Activated naive CD8-positive, alpha-beta T cell treated with anti-CD3 and anti-CD28 coated beads, Interleukin-2, amount 50 U/mL, for 24 hours (primary cell): ENCODE measurements around the gene TPI1.

ENCODE experiments used
- ATAC-seq: fragments of 150-1000 bp; cut with Tn5 transposase; one replicate; pipeline ENCODE4 v1.10.0; 2021
- DNase-seq: peaks from one replicate; pipeline ENCODE4 v3.0.0; 2021
- H3K27ac Mint-ChIP-seq: one replicate; pipeline ENCODE4 v1.8.0; 2021; ENCODE audit warnings: mild to moderate bottlenecking, mixed read lengths
- H3K27me3 Mint-ChIP-seq: one replicate; pipeline ENCODE4 v1.8.0; 2021; ENCODE audit warnings: mixed read lengths
- H3K36me3 Mint-ChIP-seq: one replicate; pipeline ENCODE4 v1.8.0; 2021; ENCODE audit warnings: low read depth, mixed read lengths
- H3K4me1 Mint-ChIP-seq: one replicate; pipeline ENCODE4 v1.8.0; 2021; ENCODE audit warnings: mixed read lengths
- H3K4me3 Mint-ChIP-seq: one replicate; pipeline ENCODE4 v1.8.0; 2021; ENCODE audit warnings: mild to moderate bottlenecking, moderate library complexity, mixed read lengths
- H3K9me3 Mint-ChIP-seq: one replicate; pipeline ENCODE4 v1.8.0; 2021; ENCODE audit warnings: mixed read lengths

The TPI1 gene

DNA sequence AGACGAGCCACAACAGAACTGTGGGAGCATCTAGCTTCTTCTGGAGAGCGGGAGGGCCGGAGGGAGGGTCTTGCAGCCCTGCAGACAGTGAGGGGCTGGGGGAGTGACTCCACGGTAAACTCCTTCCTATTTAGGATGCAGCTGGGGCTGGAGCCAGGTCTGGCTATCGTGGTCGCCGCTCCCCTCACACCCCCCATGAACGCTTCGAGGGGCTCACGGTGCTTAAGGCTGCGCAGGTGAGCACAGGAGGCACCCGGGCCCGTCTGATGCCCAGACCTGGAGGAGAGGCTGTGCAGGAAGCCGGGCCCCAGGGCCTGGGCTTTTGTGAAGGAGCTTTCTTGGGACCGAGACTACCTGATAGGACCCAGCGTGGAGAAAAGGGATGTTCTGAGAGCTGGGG, 30.5 kb upstream of the TPI1 start:
- ATAC-seq (no peak), DNase-seq (no peak)
- H3K27ac Mint-ChIP-seq, result no peak overlapping the region
- no peaks in the 10 kb centered on the region for H3K9me3 Mint-ChIP-seq
- H3K4me3 Mint-ChIP-seq, result no peak overlapping the region
- peaks cover 6% of the 10 kb centered on the region for H3K4me1 Mint-ChIP-seq
- H3K27me3 Mint-ChIP-seq, result no peaks in the 10 kb centered on the region
- H3K36me3 Mint-ChIP-seq, result no peaks in the 10 kb centered on the region

DNA sequence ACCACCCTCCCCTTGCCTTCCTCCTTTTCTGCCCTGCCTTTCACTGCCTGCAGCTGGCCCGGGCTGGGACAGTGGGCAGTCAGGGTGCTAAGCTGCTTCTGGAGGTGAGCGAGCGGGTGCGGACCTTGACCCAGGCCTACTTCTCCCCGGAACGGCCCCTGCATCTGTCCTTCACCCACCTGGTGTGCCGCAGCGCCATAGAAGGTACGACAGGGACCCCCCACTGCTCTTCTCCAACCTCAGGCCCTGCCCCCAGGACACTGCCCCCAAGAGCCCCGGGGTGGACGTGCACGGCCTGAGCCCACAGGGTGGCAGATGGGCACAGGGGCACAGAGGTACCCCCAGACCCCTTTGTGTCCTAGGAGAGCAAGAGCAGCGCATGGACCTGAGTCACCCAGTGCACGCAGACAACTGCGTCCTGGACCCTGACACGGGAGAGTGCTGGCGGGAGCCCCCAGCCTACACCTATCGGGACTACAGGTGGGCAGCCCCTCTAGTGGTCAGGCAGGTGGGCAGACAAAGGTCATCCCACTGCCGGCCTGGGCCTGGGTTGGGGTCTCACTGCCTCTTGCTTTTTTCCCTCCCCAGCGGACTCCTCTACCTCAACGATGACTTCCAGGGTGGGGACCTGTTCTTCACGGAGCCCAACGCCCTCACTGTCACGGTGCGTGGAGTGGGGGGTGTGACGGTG, 29.8 kb upstream of the TPI1 start:
- ATAC-seq (no peak), DNase-seq (no peak)
- no peak overlapping the region for H3K4me3 Mint-ChIP-seq
- no peak overlapping the region for H3K27ac Mint-ChIP-seq
- no peaks in the 10 kb centered on the region for H3K27me3 Mint-ChIP-seq
- H3K4me1 Mint-ChIP-seq, result peaks cover 6% of the 10 kb centered on the region
- H3K9me3 Mint-ChIP-seq, result no peaks in the 10 kb centered on the region
- H3K36me3 Mint-ChIP-seq, result no peaks in the 10 kb centered on the region

DNA sequence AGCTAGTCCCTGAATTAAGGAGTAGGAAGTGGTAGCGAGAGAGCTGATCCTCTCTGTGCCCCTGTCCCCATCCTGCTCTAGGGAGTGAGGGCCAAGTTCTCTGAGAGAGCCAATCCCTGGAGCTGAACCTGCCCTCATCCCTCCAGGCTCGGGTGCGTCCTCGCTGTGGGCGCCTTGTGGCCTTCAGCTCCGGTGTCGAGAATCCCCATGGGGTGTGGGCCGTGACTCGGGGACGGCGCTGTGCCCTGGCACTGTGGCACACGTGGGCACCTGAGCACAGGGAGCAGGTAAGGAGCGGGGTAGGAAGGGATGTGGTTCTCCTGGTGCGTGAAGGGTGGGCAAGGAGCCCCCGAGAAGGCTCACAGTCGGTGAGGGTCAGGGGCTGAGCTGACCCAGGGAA, 28.5 kb upstream of the TPI1 start:
- DNase-seq (no peak), ATAC-seq (no peak)
- Mint-ChIP-seq H3K36me3 (no peaks in the 10 kb centered on the region), H3K27ac (no peak overlapping the region), H3K4me1 (peaks cover 6% of the 10 kb centered on the region), H3K4me3 (no peak overlapping the region), H3K9me3 (no peaks in the 10 kb centered on the region), H3K27me3 (no peaks in the 10 kb centered on the region)

DNA sequence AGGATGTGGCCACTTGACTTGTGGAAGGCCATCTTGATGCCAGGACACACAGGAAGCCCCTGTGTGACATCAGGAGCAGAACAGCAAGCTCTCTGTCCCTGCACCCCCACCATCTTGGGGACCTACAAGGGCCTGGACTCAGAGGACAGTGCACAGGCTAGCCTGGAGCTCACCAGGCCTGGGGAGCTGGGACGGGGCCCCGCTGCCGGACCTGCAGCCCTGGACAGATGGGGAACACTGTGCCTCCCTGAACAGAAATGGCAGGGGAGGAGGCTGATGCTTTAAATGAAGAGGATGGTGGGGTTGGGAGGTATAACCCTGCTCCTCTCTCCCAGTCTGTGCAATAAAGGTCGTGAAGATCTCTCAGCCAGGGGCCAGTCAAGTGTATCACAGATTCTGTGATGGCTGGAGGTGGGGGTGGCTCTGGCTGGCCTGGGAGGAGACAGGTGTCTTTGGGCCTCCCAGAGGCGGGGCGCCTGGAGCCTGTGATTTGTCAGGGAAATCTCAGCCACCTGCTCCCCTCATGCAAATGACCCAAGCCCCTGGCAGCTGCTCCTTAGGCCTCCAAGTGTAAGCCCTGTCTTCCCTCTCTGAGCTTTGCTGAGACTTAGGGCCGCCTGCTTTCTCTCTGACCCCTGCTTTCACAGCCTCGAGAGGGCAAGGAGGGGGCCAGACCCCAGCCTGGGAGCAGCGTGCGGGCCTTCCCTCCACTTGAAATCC, 27.7 kb upstream of the TPI1 start:
- peaks cover 3% of the 10 kb centered on the region for H3K4me1 Mint-ChIP-seq
- no peaks in the 10 kb centered on the region for H3K36me3 Mint-ChIP-seq
- H3K4me3 Mint-ChIP-seq, result no peak overlapping the region
- H3K9me3 Mint-ChIP-seq, result no peaks in the 10 kb centered on the region
- no peak for DNase-seq
- no peak for ATAC-seq
- H3K27me3 Mint-ChIP-seq, result no peaks in the 10 kb centered on the region
- H3K27ac Mint-ChIP-seq, result no peak overlapping the region

DNA sequence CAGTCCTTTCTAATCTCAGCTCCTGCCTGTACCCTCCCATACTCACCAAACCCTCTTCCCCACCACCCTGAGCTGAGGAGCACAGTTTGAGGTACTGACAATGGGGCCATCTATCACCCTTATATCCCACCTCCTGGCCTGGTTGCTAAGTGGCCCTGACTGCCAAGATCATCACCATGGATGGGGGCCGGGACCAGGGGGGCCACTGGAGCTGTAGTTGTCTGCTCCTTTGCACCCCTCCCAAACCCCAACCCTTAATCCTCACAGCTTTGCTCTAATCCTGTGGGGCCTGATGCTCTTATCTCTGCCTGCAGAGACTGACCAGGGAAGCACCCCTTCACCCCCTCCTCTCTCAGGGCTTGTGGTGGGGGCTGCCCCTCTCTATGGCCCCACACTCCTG, 27.0 kb upstream of the TPI1 start:
- no peak for ATAC-seq
- Mint-ChIP-seq H3K9me3 (no peaks in the 10 kb centered on the region), H3K27me3 (no peaks in the 10 kb centered on the region), H3K27ac (no peak overlapping the region), H3K4me1 (no peaks in the 10 kb centered on the region), H3K4me3 (no peak overlapping the region), H3K36me3 (no peaks in the 10 kb centered on the region)
- DNase-seq, result no peak

DNA sequence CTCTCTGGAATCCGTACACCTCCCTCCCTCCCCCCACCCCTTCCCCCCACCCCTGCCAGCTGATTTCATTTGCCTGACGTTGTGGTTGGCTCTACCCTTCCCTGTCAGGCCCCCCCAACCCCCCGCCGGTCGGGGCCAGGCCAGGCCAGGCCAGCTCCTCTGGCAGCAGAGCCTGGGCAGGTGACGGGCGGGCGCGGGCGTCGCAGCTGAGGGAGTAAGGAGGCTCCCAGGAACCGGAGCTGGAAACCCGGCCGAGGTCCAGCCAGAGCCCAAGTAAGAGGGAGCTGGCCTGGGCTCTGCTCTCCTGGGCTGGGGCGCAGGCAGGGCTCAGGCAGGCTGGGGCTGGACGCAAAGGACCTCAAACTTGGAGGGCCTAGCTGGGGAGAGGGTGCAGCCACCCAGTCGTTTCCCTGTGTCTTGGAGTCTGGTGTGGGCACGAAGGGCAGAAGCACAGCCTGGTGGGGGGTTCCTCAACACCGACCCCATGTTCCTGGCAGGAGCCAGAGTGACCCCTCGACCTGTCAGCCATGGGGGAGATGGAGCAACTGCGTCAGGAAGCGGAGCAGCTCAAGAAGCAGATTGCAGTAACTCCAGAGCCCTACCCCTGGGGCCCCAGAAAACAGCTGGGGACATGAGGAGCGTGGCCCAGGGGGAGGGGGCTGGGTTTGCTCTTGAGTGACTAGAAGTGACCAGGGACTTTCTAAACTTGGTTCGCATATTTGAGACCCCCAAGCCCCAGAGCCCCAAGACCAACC, 26.4 kb upstream of the TPI1 start, which contains the start of gene GNB3:
TSS of gene GNB3 (plus strand) at position 165 of the 755 bp plus-strand sequence. CDS start at position 528, 363 bp downstream.
- Mint-ChIP-seq H3K9me3 (no peaks in the 10 kb centered on the region), H3K4me3 (no peak within 1 kb of the TSS), H3K27me3 (no peaks in the 10 kb centered on the region), H3K4me1 (no peaks in the 10 kb centered on the region), H3K27ac (no peak within 1 kb of the TSS), H3K36me3 (no peaks in the 10 kb centered on the region)
- ATAC-seq, result no peak
- DNase-seq, result no peak

DNA sequence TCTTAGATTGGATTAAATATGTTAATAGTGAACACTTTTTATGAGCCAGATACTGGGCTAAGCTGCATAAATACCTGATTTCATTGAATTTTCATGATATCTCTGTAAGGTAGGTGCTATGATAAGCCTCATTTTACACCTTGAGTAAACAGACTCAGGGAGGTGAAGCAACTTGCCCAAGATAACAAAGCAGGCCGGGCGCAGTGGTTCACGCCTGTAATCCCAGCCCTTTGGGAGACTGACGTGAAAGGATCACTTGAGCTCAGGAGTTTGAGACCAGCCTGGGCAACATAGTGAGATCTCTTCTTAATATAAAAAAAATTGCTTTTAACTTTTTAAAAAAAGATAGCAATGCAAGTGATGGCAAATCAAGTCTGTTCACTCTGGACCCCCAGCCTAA, 25.3 kb upstream of the TPI1 start:
- no peaks in the 10 kb centered on the region for H3K36me3 Mint-ChIP-seq
- H3K4me1 Mint-ChIP-seq, result no peaks in the 10 kb centered on the region
- H3K9me3 Mint-ChIP-seq, result no peaks in the 10 kb centered on the region
- DNase-seq, result no peak
- no peaks in the 10 kb centered on the region for H3K27me3 Mint-ChIP-seq
- no peak overlapping the region for H3K27ac Mint-ChIP-seq
- H3K4me3 Mint-ChIP-seq, result no peak overlapping the region
- no peak for ATAC-seq

DNA sequence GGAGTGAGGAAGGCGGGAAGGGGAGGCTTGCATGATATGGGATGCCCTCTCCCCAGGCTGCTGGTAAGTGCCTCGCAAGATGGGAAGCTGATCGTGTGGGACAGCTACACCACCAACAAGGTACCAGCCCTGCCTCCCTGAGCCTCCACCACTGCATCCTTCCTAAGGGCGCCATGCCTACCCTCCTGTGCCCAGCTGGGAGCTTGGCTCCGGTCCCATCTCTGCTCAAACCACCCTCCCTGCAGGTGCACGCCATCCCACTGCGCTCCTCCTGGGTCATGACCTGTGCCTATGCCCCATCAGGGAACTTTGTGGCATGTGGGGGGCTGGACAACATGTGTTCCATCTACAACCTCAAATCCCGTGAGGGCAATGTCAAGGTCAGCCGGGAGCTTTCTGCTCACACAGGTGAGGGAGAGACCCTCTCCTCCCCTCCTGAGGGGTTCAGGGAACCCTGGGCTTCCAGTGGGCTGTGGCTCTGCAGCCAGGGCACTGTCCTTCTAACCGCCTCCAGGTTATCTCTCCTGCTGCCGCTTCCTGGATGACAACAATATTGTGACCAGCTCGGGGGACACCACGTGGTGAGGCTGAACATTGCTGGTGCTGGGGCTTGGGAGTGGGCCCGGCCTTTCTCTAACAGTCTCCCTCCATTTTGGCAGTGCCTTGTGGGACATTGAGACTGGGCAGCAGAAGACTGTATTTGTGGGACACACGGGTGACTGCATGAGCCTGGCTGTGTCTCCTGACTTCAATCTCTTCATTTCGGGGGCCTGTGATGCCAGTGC, 24.0 kb upstream of the TPI1 start:
- Mint-ChIP-seq H3K27me3 (no peaks in the 10 kb centered on the region), H3K27ac (no peak overlapping the region), H3K4me1 (peaks cover 2% of the 10 kb centered on the region), H3K9me3 (no peaks in the 10 kb centered on the region), H3K36me3 (peaks cover 9% of the 10 kb centered on the region), H3K4me3 (no peak overlapping the region)
- ATAC-seq, result peak; percentile 16
- DNase-seq, result no peak

DNA sequence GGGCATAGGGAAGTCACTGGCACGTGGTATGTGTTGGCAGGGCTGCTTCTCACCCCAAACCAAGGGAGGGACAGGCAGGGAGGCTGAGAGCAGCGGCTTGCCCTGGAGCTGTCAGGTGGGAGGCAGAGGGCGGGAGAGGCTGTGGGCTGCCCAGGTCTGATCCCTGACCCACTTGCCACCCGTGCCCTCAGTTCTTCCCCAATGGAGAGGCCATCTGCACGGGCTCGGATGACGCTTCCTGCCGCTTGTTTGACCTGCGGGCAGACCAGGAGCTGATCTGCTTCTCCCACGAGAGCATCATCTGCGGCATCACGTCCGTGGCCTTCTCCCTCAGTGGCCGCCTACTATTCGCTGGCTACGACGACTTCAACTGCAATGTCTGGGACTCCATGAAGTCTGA, 21.9 kb upstream of the TPI1 start:
- no peak overlapping the region for H3K27ac Mint-ChIP-seq
- ATAC-seq, result no peak
- H3K4me1 Mint-ChIP-seq, result peaks cover 15% of the 10 kb centered on the region
- peaks cover 20% of the 10 kb centered on the region for H3K36me3 Mint-ChIP-seq
- H3K9me3 Mint-ChIP-seq, result no peaks in the 10 kb centered on the region
- no peak overlapping the region for H3K4me3 Mint-ChIP-seq
- no peak for DNase-seq
- no peaks in the 10 kb centered on the region for H3K27me3 Mint-ChIP-seq

DNA sequence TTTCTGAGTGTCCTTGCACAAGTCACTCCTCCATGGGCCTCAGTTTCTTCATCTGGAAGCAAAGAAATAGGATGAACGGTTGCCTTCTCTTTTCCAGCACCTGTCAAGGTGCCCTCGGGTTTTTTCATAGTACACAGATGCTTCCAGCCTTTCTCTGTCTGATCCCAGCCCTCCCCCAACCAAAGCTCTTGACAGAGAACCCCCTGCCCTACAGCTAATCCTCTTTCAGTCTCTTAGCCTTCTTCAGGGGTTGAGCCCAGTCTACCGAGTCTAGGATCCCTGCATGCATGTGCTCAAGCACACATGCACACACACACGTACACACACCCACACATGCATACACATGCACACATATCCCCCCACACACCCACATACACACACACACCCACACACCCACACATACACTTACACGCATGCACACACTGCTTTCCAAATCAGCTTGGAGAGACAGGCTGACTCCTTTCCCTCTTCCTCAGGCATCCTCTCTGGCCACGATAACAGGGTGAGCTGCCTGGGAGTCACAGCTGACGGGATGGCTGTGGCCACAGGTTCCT, 20.9 kb upstream of the TPI1 start:
- Mint-ChIP-seq H3K27ac (no peak overlapping the region), H3K9me3 (no peaks in the 10 kb centered on the region), H3K4me3 (no peak overlapping the region), H3K36me3 (peaks cover 23% of the 10 kb centered on the region), H3K27me3 (no peaks in the 10 kb centered on the region), H3K4me1 (peaks cover 20% of the 10 kb centered on the region)
- ATAC-seq (no peak), DNase-seq (no peak)

DNA sequence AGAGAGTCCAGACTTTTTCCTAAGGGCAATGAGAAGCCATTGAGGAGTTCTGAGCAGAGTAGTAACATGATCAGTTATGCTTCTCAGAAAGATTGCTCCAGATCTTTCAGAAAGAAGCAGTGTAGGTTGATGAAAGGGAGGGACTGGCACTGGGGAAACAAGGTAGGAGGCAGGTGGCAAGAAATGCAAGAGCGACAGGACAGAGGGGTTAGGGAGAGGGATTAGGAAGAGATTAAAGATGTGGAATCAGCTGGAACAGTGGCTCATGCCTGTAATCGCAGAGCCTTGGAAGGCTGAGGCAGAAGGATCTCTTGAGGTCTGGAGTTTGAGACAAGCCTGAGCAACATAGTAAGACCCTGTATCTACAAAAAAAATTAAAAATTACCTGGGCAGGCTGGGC, 19.7 kb upstream of the TPI1 start:
- H3K27ac Mint-ChIP-seq, result no peak overlapping the region
- no peak overlapping the region for H3K4me3 Mint-ChIP-seq

DNA sequence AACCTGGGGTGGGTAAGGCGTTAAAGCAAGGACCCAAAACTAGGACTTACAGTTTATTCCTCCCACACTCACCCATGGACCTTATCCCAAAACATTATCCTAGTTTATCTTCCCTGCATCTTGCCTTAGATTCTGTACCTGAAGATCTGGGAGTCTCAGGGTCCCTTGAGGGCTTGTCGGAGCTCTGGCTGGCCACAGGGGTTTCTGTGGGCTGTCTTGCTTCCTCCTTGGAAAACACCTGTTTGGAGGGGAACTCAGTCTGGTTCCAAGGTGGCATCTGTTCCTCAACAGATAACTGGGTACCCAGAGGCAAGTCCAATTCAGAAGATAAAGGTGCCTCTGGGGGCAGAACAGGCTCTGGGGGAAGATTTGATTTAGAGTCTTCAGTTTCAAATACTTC, 17.9 kb upstream of the TPI1 start:
- Mint-ChIP-seq H3K4me1 (peaks cover 36% of the 10 kb centered on the region), H3K27ac (no peak overlapping the region), H3K9me3 (no peaks in the 10 kb centered on the region), H3K27me3 (no peaks in the 10 kb centered on the region), H3K36me3 (peaks cover 31% of the 10 kb centered on the region), H3K4me3 (peak overlapping the region; percentile 89)
- ATAC-seq (no peak), DNase-seq (no peak)

More for the DNA sequence above, 19.7 kb upstream of the TPI1 start:
- Mint-ChIP-seq H3K9me3 (no peaks in the 10 kb centered on the region), H3K4me1 (peaks cover 20% of the 10 kb centered on the region), H3K27me3 (no peaks in the 10 kb centered on the region), H3K36me3 (peaks cover 23% of the 10 kb centered on the region)
- ATAC-seq (no peak), DNase-seq (no peak)

DNA sequence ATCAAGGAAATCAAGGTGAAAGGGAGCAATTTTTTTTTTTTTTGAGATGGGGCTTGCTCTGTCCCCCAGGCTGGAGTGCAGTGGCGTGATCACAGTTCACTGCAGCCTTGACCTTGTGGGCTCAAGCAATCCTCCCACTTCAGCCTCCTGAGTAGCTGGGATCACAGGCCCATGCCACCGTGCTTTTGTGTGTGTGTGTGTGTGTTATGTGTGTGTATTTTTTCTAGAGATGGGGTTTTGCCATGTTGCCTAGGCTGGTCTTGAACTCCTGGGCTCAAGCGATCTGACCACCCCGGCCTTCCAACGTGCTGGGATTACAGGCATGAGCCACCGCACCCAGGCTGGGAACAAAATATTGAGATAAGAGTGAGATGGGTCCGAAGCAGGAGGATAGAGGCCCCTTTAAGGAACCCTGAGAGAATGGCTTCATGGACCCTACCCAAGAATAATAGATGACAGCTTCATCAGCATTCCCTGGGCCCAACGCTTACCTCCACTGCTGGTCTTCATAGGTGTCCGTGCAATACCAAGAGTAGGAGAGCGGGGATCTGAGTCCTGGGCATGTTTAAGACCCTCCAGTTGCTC, 17.3 kb upstream of the TPI1 start:
- H3K36me3 Mint-ChIP-seq, result peaks cover 31% of the 10 kb centered on the region
- peaks cover 42% of the 10 kb centered on the region for H3K4me1 Mint-ChIP-seq
- no peak overlapping the region for H3K27ac Mint-ChIP-seq
- no peak for DNase-seq
- H3K9me3 Mint-ChIP-seq, result no peaks in the 10 kb centered on the region
- ATAC-seq, result no peak
- H3K27me3 Mint-ChIP-seq, result no peaks in the 10 kb centered on the region
- peak overlapping the region; percentile 89 for H3K4me3 Mint-ChIP-seq

DNA sequence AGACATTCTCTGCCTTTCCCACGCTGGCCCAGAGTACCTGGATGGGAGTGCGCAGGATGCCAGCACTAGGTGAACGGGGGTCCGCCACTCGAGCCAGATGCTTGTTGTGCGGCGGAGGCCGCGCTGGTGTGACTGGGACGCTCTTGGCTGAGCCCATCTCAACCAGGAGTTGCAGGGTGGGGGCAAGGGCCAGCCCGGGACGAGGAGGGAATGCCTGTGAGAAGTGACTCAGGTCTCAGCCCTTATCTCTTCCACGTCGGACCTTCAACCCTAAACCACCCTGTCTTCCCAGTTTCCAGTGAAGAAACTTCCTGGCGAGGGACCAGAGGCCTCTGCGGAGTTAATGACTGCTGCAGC, 16.6 kb upstream of the TPI1 start:
- H3K4me1 Mint-ChIP-seq, result peaks cover 42% of the 10 kb centered on the region
- DNase-seq (no peak), ATAC-seq (no peak)
- H3K27ac Mint-ChIP-seq, result peak overlapping the region; percentile 96
- peaks cover 34% of the 10 kb centered on the region for H3K36me3 Mint-ChIP-seq
- no peaks in the 10 kb centered on the region for H3K27me3 Mint-ChIP-seq
- peak overlapping the region; percentile 89 for H3K4me3 Mint-ChIP-seq
- no peaks in the 10 kb centered on the region for H3K9me3 Mint-ChIP-seq
